Ishikawa (cell line): ENCODE results near the gene SV2C.

Experiments
- CEBPB ChIP-seq: IDR thresholded peaks from 2 replicates; pipeline ENCODE4 v1.6.1; 2012
- EP300 ChIP-seq: IDR thresholded peaks from 2 replicates; pipeline ENCODE4 v1.6.1; 2012; ENCODE audit warnings: borderline replicate concordance
- NFIC ChIP-seq: IDR thresholded peaks from 2 replicates; pipeline ENCODE4 v1.6.1; 2012
- TEAD4 ChIP-seq: IDR thresholded peaks from 2 replicates; pipeline ENCODE4 v1.6.1; 2012

- TF ChIP-seq EP300 (no peak), CEBPB (no peak), TEAD4 (no peak), NFIC (no peak)
These were observed 310.0 kb downstream of the SV2C start for GRCh38 chr5:76393035-76393680.
